Measurements from ENCODE around the gene PRRT4.

PRRT4 gene

GRCh38 chr7:128404143-128404681, 42.7 kb upstream of the PRRT4 start:
- Histone ChIP-seq H3K4me3 (ENCODE audit: low read depth in 1 of 2, low read length in 2 of 2) (peak overlapping the region in 1 of 2 donors; percentile 59), H3K27me3 (ENCODE audit: control insufficient read depth in 1 of 2, insufficient read depth in 2 of 2, low read length in 2 of 2) (no peaks in the 10 kb centered on the region), H3K4me1 (ENCODE audit: insufficient read depth, low read length) (peaks cover 41% of the 10 kb centered on the region), H3K27ac (ENCODE audit: low read depth, low read length) (no peak overlapping the region), H3K36me3 (ENCODE audit: insufficient read depth, low read length) (peaks cover 20% of the 10 kb centered on the region), H3K9me3 (ENCODE audit: low read length) (no peaks in the 10 kb centered on the region), H3K9ac (ENCODE audit: low read length) (no peak overlapping the region)

- Histone ChIP-seq H3K27ac (ENCODE audit: low read depth, low read length) (no peak overlapping the region), H3K9me3 (ENCODE audit: low read length) (no peaks in the 10 kb centered on the region), H3K4me3 (ENCODE audit: low read depth in 1 of 2, low read length in 2 of 2) (no peak overlapping the region), H3K27me3 (ENCODE audit: control insufficient read depth in 1 of 2, insufficient read depth in 2 of 2, low read length in 2 of 2) (no peaks in the 10 kb centered on the region), H3K36me3 (ENCODE audit: insufficient read depth, low read length) (peaks cover 20% of the 10 kb centered on the region), H3K9ac (ENCODE audit: low read length) (no peak overlapping the region), H3K4me1 (ENCODE audit: insufficient read depth, low read length) (peaks cover 35% of the 10 kb centered on the region)
These were observed 42.2 kb upstream of the PRRT4 start for GRCh38 chr7:128403676-128404075.

GRCh38 chr7:128402356-128402755, 40.9 kb upstream of the PRRT4 start:
- H3K9me3 ChIP-seq (ENCODE audit: low read length): no peaks in the 10 kb centered on the region
- peaks cover 32% of the 10 kb centered on the region for H3K36me3 ChIP-seq (ENCODE audit: insufficient read depth, low read length)
- no peak overlapping the region for H3K27ac ChIP-seq (ENCODE audit: low read depth, low read length)
- peaks cover 28% of the 10 kb centered on the region for H3K4me1 ChIP-seq (ENCODE audit: insufficient read depth, low read length)
- no peak overlapping the region for H3K9ac ChIP-seq (ENCODE audit: low read length)
- H3K27me3 ChIP-seq (ENCODE audit: control insufficient read depth in 1 of 2, insufficient read depth in 2 of 2, low read length in 2 of 2): no peaks in the 10 kb centered on the region
- H3K4me3 ChIP-seq (ENCODE audit: low read depth in 1 of 2, low read length in 2 of 2): no peak overlapping the region

- Histone ChIP-seq H3K27ac (ENCODE audit: low read depth, low read length) (no peak overlapping the region), H3K27me3 (ENCODE audit: control insufficient read depth in 1 of 2, insufficient read depth in 2 of 2, low read length in 2 of 2) (no peaks in the 10 kb centered on the region), H3K36me3 (ENCODE audit: insufficient read depth, low read length) (peaks cover 50% of the 10 kb centered on the region), H3K4me3 (ENCODE audit: low read depth in 1 of 2, low read length in 2 of 2) (no peak overlapping the region), H3K9me3 (ENCODE audit: low read length) (no peaks in the 10 kb centered on the region), H3K9ac (ENCODE audit: low read length) (no peak overlapping the region), H3K4me1 (ENCODE audit: insufficient read depth, low read length) (peaks cover 17% of the 10 kb centered on the region)
These were observed 39.1 kb upstream of the PRRT4 start for GRCh38 chr7:128400566-128400965.

GRCh38 chr7:128399991-128400390, 38.5 kb upstream of the PRRT4 start:
- Histone ChIP-seq H3K4me1 (ENCODE audit: insufficient read depth, low read length) (peaks cover 14% of the 10 kb centered on the region), H3K27ac (ENCODE audit: low read depth, low read length) (no peak overlapping the region), H3K27me3 (ENCODE audit: control insufficient read depth in 1 of 2, insufficient read depth in 2 of 2, low read length in 2 of 2) (no peaks in the 10 kb centered on the region), H3K4me3 (ENCODE audit: low read depth in 1 of 2, low read length in 2 of 2) (no peak overlapping the region), H3K9me3 (ENCODE audit: low read length) (no peaks in the 10 kb centered on the region), H3K36me3 (ENCODE audit: insufficient read depth, low read length) (peaks cover 52% of the 10 kb centered on the region), H3K9ac (ENCODE audit: low read length) (no peak overlapping the region)

GRCh38 chr7:128398841-128399135, 37.3 kb upstream of the PRRT4 start:
- H3K4me3 ChIP-seq (ENCODE audit: low read depth in 1 of 2, low read length in 2 of 2): no peak overlapping the region
- no peaks in the 10 kb centered on the region for H3K9me3 ChIP-seq (ENCODE audit: low read length)
- peaks cover 2% of the 10 kb centered on the region for H3K4me1 ChIP-seq (ENCODE audit: insufficient read depth, low read length)
- H3K9ac ChIP-seq (ENCODE audit: low read length): no peak overlapping the region
- H3K36me3 ChIP-seq (ENCODE audit: insufficient read depth, low read length): peaks cover 61% of the 10 kb centered on the region
- H3K27ac ChIP-seq (ENCODE audit: low read depth, low read length): no peak overlapping the region
- no peaks in the 10 kb centered on the region for H3K27me3 ChIP-seq (ENCODE audit: control insufficient read depth in 1 of 2, insufficient read depth in 2 of 2, low read length in 2 of 2)

GRCh38 chr7:128398016-128398840, 36.7 kb upstream of the PRRT4 start:
- Histone ChIP-seq H3K4me1 (ENCODE audit: insufficient read depth, low read length) (no peaks in the 10 kb centered on the region), H3K4me3 (ENCODE audit: low read depth in 1 of 2, low read length in 2 of 2) (no peak overlapping the region), H3K27me3 (ENCODE audit: control insufficient read depth in 1 of 2, insufficient read depth in 2 of 2, low read length in 2 of 2) (no peaks in the 10 kb centered on the region), H3K27ac (ENCODE audit: low read depth, low read length) (no peak overlapping the region), H3K36me3 (ENCODE audit: insufficient read depth, low read length) (peaks cover 60% of the 10 kb centered on the region), H3K9me3 (ENCODE audit: low read length) (no peaks in the 10 kb centered on the region), H3K9ac (ENCODE audit: low read length) (no peak overlapping the region)

- peaks cover 55% of the 10 kb centered on the region for H3K36me3 ChIP-seq (ENCODE audit: insufficient read depth, low read length)
- H3K27ac ChIP-seq (ENCODE audit: low read depth, low read length): no peak overlapping the region
- no peak overlapping the region for H3K4me3 ChIP-seq (ENCODE audit: low read depth in 1 of 2, low read length in 2 of 2)
- H3K9ac ChIP-seq (ENCODE audit: low read length): no peak overlapping the region
- no peaks in the 10 kb centered on the region for H3K9me3 ChIP-seq (ENCODE audit: low read length)
- no peaks in the 10 kb centered on the region for H3K4me1 ChIP-seq (ENCODE audit: insufficient read depth, low read length)
- H3K27me3 ChIP-seq (ENCODE audit: control insufficient read depth in 1 of 2, insufficient read depth in 2 of 2, low read length in 2 of 2): no peaks in the 10 kb centered on the region
These were observed 34.9 kb upstream of the PRRT4 start for GRCh38 chr7:128396357-128396756.

- H3K9me3 ChIP-seq (ENCODE audit: low read length): no peaks in the 10 kb centered on the region
- H3K36me3 ChIP-seq (ENCODE audit: insufficient read depth, low read length): peaks cover 52% of the 10 kb centered on the region
These were observed 34.3 kb upstream of the PRRT4 start for GRCh38 chr7:128395748-128396147.

GRCh38 chr7:128394904-128395496, 33.5 kb upstream of the PRRT4 start:
- Histone ChIP-seq H3K27me3 (ENCODE audit: control insufficient read depth in 1 of 2, insufficient read depth in 2 of 2, low read length in 2 of 2) (no peaks in the 10 kb centered on the region), H3K27ac (ENCODE audit: low read depth, low read length) (no peak overlapping the region), H3K9ac (ENCODE audit: low read length) (no peak overlapping the region), H3K4me3 (ENCODE audit: low read depth in 1 of 2, low read length in 2 of 2) (no peak overlapping the region), H3K4me1 (ENCODE audit: insufficient read depth, low read length) (no peaks in the 10 kb centered on the region), H3K9me3 (ENCODE audit: low read length) (no peaks in the 10 kb centered on the region), H3K36me3 (ENCODE audit: insufficient read depth, low read length) (peaks cover 44% of the 10 kb centered on the region)

More at GRCh38 chr7:128395748-128396147, 34.3 kb upstream of the PRRT4 start:
- no peak overlapping the region for H3K27ac ChIP-seq (ENCODE audit: low read depth, low read length)
- H3K9ac ChIP-seq (ENCODE audit: low read length): no peak overlapping the region
- no peak overlapping the region for H3K4me3 ChIP-seq (ENCODE audit: low read depth in 1 of 2, low read length in 2 of 2)
- no peaks in the 10 kb centered on the region for H3K4me1 ChIP-seq (ENCODE audit: insufficient read depth, low read length)
- H3K27me3 ChIP-seq (ENCODE audit: control insufficient read depth in 1 of 2, insufficient read depth in 2 of 2, low read length in 2 of 2): no peaks in the 10 kb centered on the region

- no peaks in the 10 kb centered on the region for H3K27me3 ChIP-seq (ENCODE audit: control insufficient read depth in 1 of 2, insufficient read depth in 2 of 2, low read length in 2 of 2)
- H3K27ac ChIP-seq (ENCODE audit: low read depth, low read length): no peak overlapping the region
- H3K36me3 ChIP-seq (ENCODE audit: insufficient read depth, low read length): peaks cover 41% of the 10 kb centered on the region
- H3K4me3 ChIP-seq (ENCODE audit: low read depth in 1 of 2, low read length in 2 of 2): no peak overlapping the region
- no peak overlapping the region for H3K9ac ChIP-seq (ENCODE audit: low read length)
- H3K9me3 ChIP-seq (ENCODE audit: low read length): no peaks in the 10 kb centered on the region
- H3K4me1 ChIP-seq (ENCODE audit: insufficient read depth, low read length): no peaks in the 10 kb centered on the region
These were observed 32.2 kb upstream of the PRRT4 start for GRCh38 chr7:128393526-128394330.

Data from muscle layer of colon (tissue), 2 donors.